HepG2 (cell line): Measurements from ENCODE around the gene TMCC2. TPM values are rescaled to one million over a fixed set of nuclear protein-coding genes. Genes with fewer than 3 reads are reported as not detected.

Experiments
- CHD2 ChIP-seq: IDR thresholded peaks from 2 replicates; pipeline ENCODE4 v1.6.1; 2011; ENCODE audit warnings: low read depth, low read length, improper control_type of control experiment
- HNF4G ChIP-seq, 2 experiments: sonication (generic) in 1 of 2; formaldehyde crosslinking in 1 of 2; IDR thresholded peaks; 2 replicates each; pipeline versions ENCODE4 v1.4.0 to v1.6.1; 2011 to 2020; ENCODE audit warnings: borderline replicate concordance in 2 of 2, low read depth in 2 of 2, mild to moderate bottlenecking in 2 of 2, low read length in 1 of 2, missing genetic modification reagents in 1 of 2, moderate library complexity in 1 of 2
- HNRNPL ChIP-seq: fragments of 200-400 bp; formaldehyde crosslinking; IDR thresholded peaks from 2 replicates; pipeline ENCODE4 v1.6.1; 2017; ENCODE audit warnings: mild to moderate bottlenecking, low read depth, low read length
- KAT7 ChIP-seq: IDR thresholded peaks from 2 replicates; pipeline ENCODE4 v1.6.1; 2018; ENCODE audit warnings: borderline replicate concordance, missing compliant biosample characterization
- KDM4B ChIP-seq: sonication (generic); formaldehyde crosslinking; IDR thresholded peaks from 2 replicates; pipeline ENCODE4 v1.4.0; 2020; ENCODE audit warnings: missing genetic modification reagents
- KMT2B ChIP-seq: IDR thresholded peaks from 2 replicates; pipeline ENCODE4 v1.6.1; 2016; ENCODE audit warnings: missing genetic modification reagents, missing compliant biosample characterization
- MED8 ChIP-seq: sonication (generic); formaldehyde crosslinking; IDR thresholded peaks from 2 replicates; pipeline ENCODE4 v1.8.1; 2023; ENCODE audit warnings: mild to moderate bottlenecking, missing genetic modification reagents; ENCODE audit not compliant: insufficient replicate concordance
- MEIS2 ChIP-seq: sonication (generic); formaldehyde crosslinking; IDR thresholded peaks from 2 replicates; pipeline ENCODE4 v1.9.0; 2021; ENCODE audit warnings: mild to moderate bottlenecking, missing genetic modification reagents
- NFATC3 ChIP-seq: sonication (generic); formaldehyde crosslinking; IDR thresholded peaks from 2 replicates; pipeline ENCODE4 v1.5.1; 2020; ENCODE audit warnings: mild to moderate bottlenecking, missing genetic modification reagents
- NFIC ChIP-seq: IDR thresholded peaks from 2 replicates; pipeline ENCODE4 v1.6.1; 2012; ENCODE audit warnings: mild to moderate bottlenecking, low read length, inconsistent platforms
- SAFB2 ChIP-seq: sonication (generic); formaldehyde crosslinking; IDR thresholded peaks from 2 replicates; pipeline ENCODE4 v1.5.1; 2020; ENCODE audit warnings: missing genetic modification reagents, low read depth, mild to moderate bottlenecking, borderline replicate concordance
- SKI ChIP-seq: fragments of 450-650 bp; IDR thresholded peaks from one replicate; pipeline ENCODE4 v1.6.1; 2018; ENCODE audit warnings: mild to moderate bottlenecking; ENCODE audit not compliant: partially characterized antibody
- TEAD3 ChIP-seq: optimal IDR thresholded peaks from 2 replicates; pipeline ENCODE3; 2016; ENCODE audit warnings: borderline replicate concordance
- ZFY ChIP-seq: sonication (generic); formaldehyde crosslinking; IDR thresholded peaks from 2 replicates; pipeline ENCODE4 v1.4.0; 2020; ENCODE audit warnings: missing genetic modification reagents
- ZKSCAN1 ChIP-seq: fragments of 150-350 bp; IDR thresholded peaks from 2 replicates; pipeline ENCODE4 v1.6.1; 2014; ENCODE audit warnings: low read length
- ZMAT3 ChIP-seq: sonication (generic); formaldehyde crosslinking; conservative IDR thresholded peaks from 2 replicates; pipeline ENCODE4 v1.7.0; 2021; ENCODE audit warnings: missing genetic modification reagents
- ZMYM3 ChIP-seq: sonication (generic); formaldehyde crosslinking; IDR thresholded peaks from 2 replicates; pipeline ENCODE4 v1.5.1; 2020; ENCODE audit warnings: mild to moderate bottlenecking, missing genetic modification reagents
- ZNF124 ChIP-seq: sonication (generic); formaldehyde crosslinking; IDR thresholded peaks from 2 replicates; pipeline ENCODE4 v1.4.0; 2020; ENCODE audit warnings: missing genetic modification reagents
- ZNF136 ChIP-seq: sonication (generic); formaldehyde crosslinking; IDR thresholded peaks from 2 replicates; pipeline ENCODE4 v1.8.1; 2022; ENCODE audit warnings: low read depth, mild to moderate bottlenecking, moderate library complexity, missing genetic modification reagents
- ZNF225 ChIP-seq: sonication (generic); formaldehyde crosslinking; IDR thresholded peaks from 2 replicates; pipeline ENCODE4 v1.4.0; 2020; ENCODE audit warnings: mild to moderate bottlenecking, missing genetic modification reagents
- ZNF780A ChIP-seq: sonication (generic); formaldehyde crosslinking; IDR thresholded peaks from 2 replicates; pipeline ENCODE4 v1.8.0; 2022; ENCODE audit warnings: mild to moderate bottlenecking, missing genetic modification reagents, moderate library complexity
- ZSCAN25 ChIP-seq: sonication (generic); formaldehyde crosslinking; IDR thresholded peaks from 2 replicates; pipeline ENCODE4 v1.8.0; 2022; ENCODE audit warnings: mild to moderate bottlenecking, missing genetic modification reagents
- polyA plus RNA-seq, 8 experiments: library from polyadenylated mRNA; depleted of rRNA in 3 of 8; stranded (reverse) in 7 of 8; unstranded in 1 of 8; fragments of >200 nt; fragmentation: Illumina TruSeq in 4 of 8; extraction: Trizol in 4 of 8; gene quantifications; 2 replicates each; pipeline versions ENCODE4 v1.2.1 to v1.2.3, GENCODE V29; 2011 to 2016; ENCODE audit warnings: low read depth in 4 of 8, missing spikeins in 1 of 8, mixed read lengths in 1 of 8; ENCODE audit not compliant: insufficient read depth in 1 of 8
- total RNA-seq, 5 experiments: library from RNA; depleted of rRNA; stranded (reverse); fragments of >200 nt; fragmentation: Illumina TruSeq; extraction: Trizol; gene quantifications; 2 replicates each; pipeline ENCODE4 v1.2.3, GENCODE V29; 2016; ENCODE audit warnings: low read depth in 1 of 5
- TF ChIP-seq, protein P1 (sequence below): sonication (generic); formaldehyde crosslinking; IDR thresholded peaks from 2 replicates; pipeline ENCODE4 v1.8.0; 2022; ENCODE audit warnings: missing genetic modification reagents, mild to moderate bottlenecking, borderline replicate concordance
- TF ChIP-seq, protein P2 (sequence below): sonication (generic); formaldehyde crosslinking; IDR thresholded peaks from 2 replicates; pipeline ENCODE4 v1.5.1; 2020; ENCODE audit warnings: mild to moderate bottlenecking, missing genetic modification reagents
- TF ChIP-seq, protein P3 (sequence below): sonication (generic); formaldehyde crosslinking; IDR thresholded peaks from 2 replicates; pipeline ENCODE4 v1.9.0; 2022; ENCODE audit warnings: missing genetic modification reagents, mild to moderate bottlenecking, borderline replicate concordance

Gene TMCC2
- total and polyA plus RNA-seq, 2 of the 13 experiments (the other 11 are each of a cell fraction or from before 2014, with no cell fraction given) = 0.12 to 0.24 TPM

GRCh38 chr1:205211169-205211838 is 16.4 kb upstream of the TMCC2 start, which contains the start of gene DSTYK (continued):
- peak; percentile 86; the same call in 1 of the 2 replicates for TF ChIP-seq ZNF780A (CRISPR knock-in tag)
- TF ChIP-seq ZKSCAN1 = no peak
- peak; percentile 77 for TF ChIP-seq SAFB2 (CRISPR knock-in tag)
- TF ChIP-seq, protein P1, sequence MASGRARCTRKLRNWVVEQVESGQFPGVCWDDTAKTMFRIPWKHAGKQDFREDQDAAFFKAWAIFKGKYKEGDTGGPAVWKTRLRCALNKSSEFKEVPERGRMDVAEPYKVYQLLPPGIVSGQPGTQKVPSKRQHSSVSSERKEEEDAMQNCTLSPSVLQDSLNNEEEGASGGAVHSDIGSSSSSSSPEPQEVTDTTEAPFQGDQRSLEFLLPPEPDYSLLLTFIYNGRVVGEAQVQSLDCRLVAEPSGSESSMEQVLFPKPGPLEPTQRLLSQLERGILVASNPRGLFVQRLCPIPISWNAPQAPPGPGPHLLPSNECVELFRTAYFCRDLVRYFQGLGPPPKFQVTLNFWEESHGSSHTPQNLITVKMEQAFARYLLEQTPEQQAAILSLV (CRISPR knock-in tag) = peak; percentile 78
- TF ChIP-seq HNF4G (IDR thresholded peaks at IDR 0.05; ENCODE audit: borderline replicate concordance, low read depth, low read length) = peak; percentile 3; the same call in 1 of the 2 replicates
- no peak for TF ChIP-seq HNF4G (CRISPR knock-in tag; IDR thresholded peaks at IDR 0.05; ENCODE audit: borderline replicate concordance, low read depth)
- peak; percentile 57; the same call in 1 of the 2 replicates for TF ChIP-seq ZMAT3 (CRISPR knock-in tag)
- 0 out of 2 replicates have a peak, but pooled peaks have one; percentile 70 for TF ChIP-seq ZNF225
- peak; percentile 86; the same call in 1 of the 2 replicates for TF ChIP-seq KMT2B (CRISPR knock-in tag)
- TF ChIP-seq ZNF136 = peak; percentile 84; the same call in 1 of the 2 replicates
- no peak for TF ChIP-seq MED8 (CRISPR knock-in tag)
- TF ChIP-seq ZFY (CRISPR knock-in tag) = peak; percentile 90
- peak; percentile 71 for TF ChIP-seq KDM4B (CRISPR knock-in tag)
- TF ChIP-seq, protein P2, sequence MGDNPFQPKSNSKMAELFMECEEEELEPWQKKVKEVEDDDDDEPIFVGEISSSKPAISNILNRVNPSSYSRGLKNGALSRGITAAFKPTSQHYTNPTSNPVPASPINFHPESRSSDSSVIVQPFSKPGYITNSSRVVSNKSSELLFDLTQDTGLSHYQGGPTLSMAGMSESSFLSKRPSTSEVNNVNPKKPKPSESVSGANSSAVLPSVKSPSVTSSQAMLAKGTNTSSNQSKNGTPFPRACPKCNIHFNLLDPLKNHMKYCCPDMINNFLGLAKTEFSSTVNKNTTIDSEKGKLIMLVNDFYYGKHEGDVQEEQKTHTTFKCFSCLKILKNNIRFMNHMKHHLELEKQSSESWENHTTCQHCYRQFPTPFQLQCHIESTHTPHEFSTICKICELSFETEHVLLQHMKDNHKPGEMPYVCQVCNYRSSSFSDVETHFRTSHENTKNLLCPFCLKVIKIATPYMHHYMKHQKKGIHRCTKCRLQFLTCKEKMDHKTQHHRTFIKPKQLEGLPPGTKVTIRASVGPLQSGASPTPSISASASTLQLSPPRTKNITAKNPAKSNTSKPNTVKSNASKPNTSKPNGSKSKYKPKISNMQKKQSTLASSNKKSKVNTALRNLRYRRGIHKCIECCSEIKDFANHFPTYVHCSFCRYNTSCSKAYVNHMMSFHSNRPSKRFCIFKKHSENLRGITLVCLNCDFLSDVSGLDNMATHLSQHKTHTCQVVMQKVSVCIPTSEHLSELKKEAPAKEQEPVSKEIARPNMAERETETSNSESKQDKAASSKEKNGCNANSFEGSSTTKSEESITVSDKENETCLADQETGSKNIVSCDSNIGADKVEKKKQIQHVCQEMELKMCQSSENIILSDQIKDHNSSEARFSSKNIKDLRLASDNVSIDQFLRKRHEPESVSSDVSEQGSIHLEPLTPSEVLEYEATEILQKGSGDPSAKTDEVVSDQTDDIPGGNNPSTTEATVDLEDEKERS (CRISPR knock-in tag) = peak; percentile 61; the same call in 1 of the 2 replicates
- peak; percentile 97 for TF ChIP-seq KAT7 (CRISPR knock-in tag)
- TF ChIP-seq ZMYM3 (CRISPR knock-in tag) = peak; percentile 71; the same call in 1 of the 2 replicates
- TF ChIP-seq ZNF124 (CRISPR knock-in tag) = peak; percentile 96
- TF ChIP-seq ZSCAN25 (CRISPR knock-in tag) = peak; percentile 77
- peak; percentile 59; the same call in 1 of the 2 replicates for TF ChIP-seq HNRNPL
- TF ChIP-seq CHD2 = peak; percentile 89
- no peak for TF ChIP-seq MEIS2 (CRISPR knock-in tag)
- TF ChIP-seq TEAD3 = peak; percentile 71
- peak; percentile 92 for TF ChIP-seq SKI
- TF ChIP-seq, protein P3, sequence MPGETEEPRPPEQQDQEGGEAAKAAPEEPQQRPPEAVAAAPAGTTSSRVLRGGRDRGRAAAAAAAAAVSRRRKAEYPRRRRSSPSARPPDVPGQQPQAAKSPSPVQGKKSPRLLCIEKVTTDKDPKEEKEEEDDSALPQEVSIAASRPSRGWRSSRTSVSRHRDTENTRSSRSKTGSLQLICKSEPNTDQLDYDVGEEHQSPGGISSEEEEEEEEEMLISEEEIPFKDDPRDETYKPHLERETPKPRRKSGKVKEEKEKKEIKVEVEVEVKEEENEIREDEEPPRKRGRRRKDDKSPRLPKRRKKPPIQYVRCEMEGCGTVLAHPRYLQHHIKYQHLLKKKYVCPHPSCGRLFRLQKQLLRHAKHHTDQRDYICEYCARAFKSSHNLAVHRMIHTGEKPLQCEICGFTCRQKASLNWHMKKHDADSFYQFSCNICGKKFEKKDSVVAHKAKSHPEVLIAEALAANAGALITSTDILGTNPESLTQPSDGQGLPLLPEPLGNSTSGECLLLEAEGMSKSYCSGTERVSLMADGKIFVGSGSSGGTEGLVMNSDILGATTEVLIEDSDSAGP (CRISPR knock-in tag) = peak; percentile 95
- no peak; the same call in 1 of the 2 replicates for TF ChIP-seq NFIC
- TF ChIP-seq NFATC3 (CRISPR knock-in tag) = 0 out of 2 replicates have a peak, but pooled peaks have one; percentile 24
